Neural cell (in vitro differentiated cells): ENCODE data around the gene MORC3.

Experiments
- EP300 ChIP-seq: fragments of 450-650 bp; conservative IDR thresholded peaks from 2 replicates; pipeline ENCODE4 v1.6.1; 2014; ENCODE audit warnings: antibody characterized with exemption, mild to moderate bottlenecking, moderate library complexity; ENCODE audit not compliant: poor library complexity, severe bottlenecking
- EZH2 ChIP-seq: fragments of 200-600, 300-800 bp; shearing (Covaris generic), sonication (generic); IDR thresholded peaks from 2 replicates; pipeline ENCODE4 v1.6.1; 2014; ENCODE audit warnings: antibody characterized with exemption, low read length, borderline replicate concordance, mild to moderate bottlenecking; ENCODE audit not compliant: insufficient read depth, poor library complexity, severe bottlenecking
- MXI1 ChIP-seq: fragments of 450-650 bp; conservative IDR thresholded peaks from 2 replicates; pipeline ENCODE4 v1.6.1; 2014; ENCODE audit warnings: antibody characterized with exemption, mild to moderate bottlenecking; ENCODE audit not compliant: poor library complexity, severe bottlenecking
- POLR2AphosphoS5 ChIP-seq: IDR thresholded peaks from 2 replicates; pipeline ENCODE4 v1.6.1; 2012
- RAD21 ChIP-seq: fragments of 450-650 bp; conservative IDR thresholded peaks from 2 replicates; pipeline ENCODE4 v1.6.1; 2014; ENCODE audit warnings: antibody characterized with exemption, mild to moderate bottlenecking, moderate library complexity
- SMC3 ChIP-seq: fragments of 450-650 bp; conservative IDR thresholded peaks from 2 replicates; pipeline ENCODE4 v1.6.1; 2014; ENCODE audit warnings: antibody characterized with exemption, mild to moderate bottlenecking, moderate library complexity; ENCODE audit not compliant: poor library complexity
- TAF1 ChIP-seq: IDR thresholded peaks from 2 replicates; pipeline ENCODE4 v1.6.1; 2012; ENCODE audit warnings: low read depth
- TF ChIP-seq, protein P1 (sequence below): fragments of 450-650 bp; IDR thresholded peaks from 2 replicates; pipeline ENCODE4 v1.5.1; 2014; ENCODE audit warnings: antibody characterized with exemption, mild to moderate bottlenecking, moderate library complexity; ENCODE audit not compliant: poor library complexity, severe bottlenecking
- TF ChIP-seq, protein P2 (sequence below): IDR thresholded peaks from 2 replicates; pipeline ENCODE4 v1.6.1; 2012; ENCODE audit warnings: borderline replicate concordance

DNA sequence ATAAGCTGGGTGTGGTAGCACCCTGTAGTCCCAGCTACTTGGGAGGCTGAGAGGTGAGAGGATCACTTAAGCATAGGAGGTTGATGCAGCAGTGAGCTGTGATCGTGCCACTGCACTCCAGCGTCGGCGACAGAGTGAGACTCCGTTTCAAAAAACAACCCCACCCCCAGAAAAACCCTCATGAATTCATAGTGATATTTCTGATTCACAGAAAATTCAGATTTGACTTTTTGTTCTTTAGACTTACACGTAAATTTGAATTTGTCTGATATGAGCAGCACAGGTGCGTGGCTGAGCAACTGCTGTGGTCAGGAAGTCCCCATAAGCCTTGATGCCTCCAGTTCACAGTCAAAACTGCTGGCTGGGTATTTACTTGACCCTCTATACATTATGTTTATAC, 10.0 kb upstream of the MORC3 start:
- TF ChIP-seq TAF1 = no peak
- TF ChIP-seq, protein P1, sequence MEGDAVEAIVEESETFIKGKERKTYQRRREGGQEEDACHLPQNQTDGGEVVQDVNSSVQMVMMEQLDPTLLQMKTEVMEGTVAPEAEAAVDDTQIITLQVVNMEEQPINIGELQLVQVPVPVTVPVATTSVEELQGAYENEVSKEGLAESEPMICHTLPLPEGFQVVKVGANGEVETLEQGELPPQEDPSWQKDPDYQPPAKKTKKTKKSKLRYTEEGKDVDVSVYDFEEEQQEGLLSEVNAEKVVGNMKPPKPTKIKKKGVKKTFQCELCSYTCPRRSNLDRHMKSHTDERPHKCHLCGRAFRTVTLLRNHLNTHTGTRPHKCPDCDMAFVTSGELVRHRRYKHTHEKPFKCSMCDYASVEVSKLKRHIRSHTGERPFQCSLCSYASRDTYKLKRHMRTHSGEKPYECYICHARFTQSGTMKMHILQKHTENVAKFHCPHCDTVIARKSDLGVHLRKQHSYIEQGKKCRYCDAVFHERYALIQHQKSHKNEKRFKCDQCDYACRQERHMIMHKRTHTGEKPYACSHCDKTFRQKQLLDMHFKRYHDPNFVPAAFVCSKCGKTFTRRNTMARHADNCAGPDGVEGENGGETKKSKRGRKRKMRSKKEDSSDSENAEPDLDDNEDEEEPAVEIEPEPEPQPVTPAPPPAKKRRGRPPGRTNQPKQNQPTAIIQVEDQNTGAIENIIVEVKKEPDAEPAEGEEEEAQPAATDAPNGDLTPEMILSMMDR = no peak
- no peak for TF ChIP-seq POLR2AphosphoS5
- no peak for TF ChIP-seq EZH2
- no peak for TF ChIP-seq EP300
- no peak for TF ChIP-seq SMC3
- no peak for TF ChIP-seq RAD21
- TF ChIP-seq, protein P2, sequence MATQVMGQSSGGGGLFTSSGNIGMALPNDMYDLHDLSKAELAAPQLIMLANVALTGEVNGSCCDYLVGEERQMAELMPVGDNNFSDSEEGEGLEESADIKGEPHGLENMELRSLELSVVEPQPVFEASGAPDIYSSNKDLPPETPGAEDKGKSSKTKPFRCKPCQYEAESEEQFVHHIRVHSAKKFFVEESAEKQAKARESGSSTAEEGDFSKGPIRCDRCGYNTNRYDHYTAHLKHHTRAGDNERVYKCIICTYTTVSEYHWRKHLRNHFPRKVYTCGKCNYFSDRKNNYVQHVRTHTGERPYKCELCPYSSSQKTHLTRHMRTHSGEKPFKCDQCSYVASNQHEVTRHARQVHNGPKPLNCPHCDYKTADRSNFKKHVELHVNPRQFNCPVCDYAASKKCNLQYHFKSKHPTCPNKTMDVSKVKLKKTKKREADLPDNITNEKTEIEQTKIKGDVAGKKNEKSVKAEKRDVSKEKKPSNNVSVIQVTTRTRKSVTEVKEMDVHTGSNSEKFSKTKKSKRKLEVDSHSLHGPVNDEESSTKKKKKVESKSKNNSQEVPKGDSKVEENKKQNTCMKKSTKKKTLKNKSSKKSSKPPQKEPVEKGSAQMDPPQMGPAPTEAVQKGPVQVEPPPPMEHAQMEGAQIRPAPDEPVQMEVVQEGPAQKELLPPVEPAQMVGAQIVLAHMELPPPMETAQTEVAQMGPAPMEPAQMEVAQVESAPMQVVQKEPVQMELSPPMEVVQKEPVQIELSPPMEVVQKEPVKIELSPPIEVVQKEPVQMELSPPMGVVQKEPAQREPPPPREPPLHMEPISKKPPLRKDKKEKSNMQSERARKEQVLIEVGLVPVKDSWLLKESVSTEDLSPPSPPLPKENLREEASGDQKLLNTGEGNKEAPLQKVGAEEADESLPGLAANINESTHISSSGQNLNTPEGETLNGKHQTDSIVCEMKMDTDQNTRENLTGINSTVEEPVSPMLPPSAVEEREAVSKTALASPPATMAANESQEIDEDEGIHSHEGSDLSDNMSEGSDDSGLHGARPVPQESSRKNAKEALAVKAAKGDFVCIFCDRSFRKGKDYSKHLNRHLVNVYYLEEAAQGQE = no peak
- no peak for TF ChIP-seq MXI1
